Muscle layer of colon (tissue), 2 donors: ENCODE data around the gene ZNF544.
"Not testable (repeated sequence)": the region's sequence is repeated elsewhere in the genome, so short reads cannot be mapped to it uniquely, and the experiment has no call there.

Experiments
- H3K27ac ChIP-seq: one replicate; pipeline ENCODE4 v1.7.0; 2013; ENCODE audit warnings: low read depth, mild to moderate bottlenecking, low read length, moderate library complexity
- H3K27me3 ChIP-seq, 2 donors: one replicate each; pipeline ENCODE4 v1.7.0; 2013; ENCODE audit warnings: low read length in 2 of 2, mild to moderate bottlenecking in 2 of 2; ENCODE audit not compliant: insufficient read depth in 2 of 2, control insufficient read depth in 1 of 2
- H3K36me3 ChIP-seq: one replicate; pipeline ENCODE4 v1.7.0; 2013; ENCODE audit warnings: mild to moderate bottlenecking, low read length; ENCODE audit not compliant: insufficient read depth
- H3K4me1 ChIP-seq: one replicate; pipeline ENCODE4 v1.7.0; 2013; ENCODE audit warnings: mild to moderate bottlenecking, low read length; ENCODE audit not compliant: insufficient read depth
- H3K4me3 ChIP-seq, 2 donors: one replicate each; pipeline ENCODE4 v1.7.0; 2013; ENCODE audit warnings: low read length in 2 of 2, low read depth in 1 of 2, mild to moderate bottlenecking in 1 of 2, moderate library complexity in 1 of 2
- H3K9ac ChIP-seq: one replicate; pipeline ENCODE4 v1.7.0; 2013; ENCODE audit warnings: low read length
- H3K9me3 ChIP-seq: one replicate; pipeline ENCODE4 v1.7.0; 2013; ENCODE audit warnings: mild to moderate bottlenecking, low read length
- donor health status: abdominal sarcoma.
- donor health status: Adenocarcinoma of cecum.

Gene ZNF544

GRCh38 chr19:58213075-58213369 is 15.7 kb upstream of the ZNF544 start:
- peak overlapping the region in 1 of 2 donors; percentile 33 for H3K4me3 ChIP-seq
- no peaks in the 10 kb centered on the region for H3K27me3 ChIP-seq
- H3K9me3 ChIP-seq: peaks cover 93% of the 10 kb centered on the region
- no peaks in the 10 kb centered on the region for H3K4me1 ChIP-seq
- H3K9ac ChIP-seq: no peak overlapping the region
- no peak overlapping the region for H3K27ac ChIP-seq
- peaks cover 48% of the 10 kb centered on the region for H3K36me3 ChIP-seq

DNA sequence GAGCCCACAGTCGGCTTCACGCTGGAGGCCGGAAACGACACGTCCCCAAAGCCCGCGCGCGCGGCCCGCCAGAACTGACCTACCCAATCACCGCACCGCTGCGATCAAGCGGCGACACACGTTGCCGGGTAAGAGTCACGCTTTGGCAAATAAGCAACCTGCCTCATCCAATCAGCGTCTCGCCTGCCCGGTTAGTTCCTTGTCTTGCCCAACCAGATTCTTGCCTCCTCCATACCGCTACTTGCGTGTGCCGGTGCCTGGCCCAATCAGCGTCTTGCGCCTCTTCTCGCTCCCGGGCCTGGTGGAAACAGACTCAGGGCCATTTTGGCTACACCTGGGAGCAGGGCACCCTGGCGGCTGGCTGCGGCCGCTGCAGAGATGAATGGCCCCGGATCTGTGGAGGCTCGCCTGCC is 11.6 kb upstream of the ZNF544 start:
- Histone ChIP-seq H3K27ac (no peak overlapping the region), H3K36me3 (peaks cover 10% of the 10 kb centered on the region), H3K4me1 (no peaks in the 10 kb centered on the region), H3K9me3 (peaks cover 58% of the 10 kb centered on the region), H3K9ac (no peak overlapping the region), H3K4me3 (no peak overlapping the region), H3K27me3 (no peaks in the 10 kb centered on the region)

- peaks cover 51% of the 10 kb centered on the region for H3K9me3 ChIP-seq
- no peak overlapping the region for H3K4me3 ChIP-seq
- no peaks in the 10 kb centered on the region for H3K4me1 ChIP-seq
- H3K27ac ChIP-seq: no peak overlapping the region
- H3K36me3 ChIP-seq: peaks cover 2% of the 10 kb centered on the region
- no peak overlapping the region for H3K9ac ChIP-seq
- no peaks in the 10 kb centered on the region for H3K27me3 ChIP-seq
These were observed 10.9 kb upstream of the ZNF544 start for GRCh38 chr19:58217607-58218391.

- Histone ChIP-seq H3K9me3 (peaks cover 40% of the 10 kb centered on the region), H3K27me3 (no peaks in the 10 kb centered on the region), H3K4me3 (no peak overlapping the region), H3K36me3 (no peaks in the 10 kb centered on the region), H3K4me1 (no peaks in the 10 kb centered on the region), H3K9ac (no peak overlapping the region), H3K27ac (no peak overlapping the region)
These were observed 9.8 kb upstream of the ZNF544 start for GRCh38 chr19:58218899-58219298.

DNA sequence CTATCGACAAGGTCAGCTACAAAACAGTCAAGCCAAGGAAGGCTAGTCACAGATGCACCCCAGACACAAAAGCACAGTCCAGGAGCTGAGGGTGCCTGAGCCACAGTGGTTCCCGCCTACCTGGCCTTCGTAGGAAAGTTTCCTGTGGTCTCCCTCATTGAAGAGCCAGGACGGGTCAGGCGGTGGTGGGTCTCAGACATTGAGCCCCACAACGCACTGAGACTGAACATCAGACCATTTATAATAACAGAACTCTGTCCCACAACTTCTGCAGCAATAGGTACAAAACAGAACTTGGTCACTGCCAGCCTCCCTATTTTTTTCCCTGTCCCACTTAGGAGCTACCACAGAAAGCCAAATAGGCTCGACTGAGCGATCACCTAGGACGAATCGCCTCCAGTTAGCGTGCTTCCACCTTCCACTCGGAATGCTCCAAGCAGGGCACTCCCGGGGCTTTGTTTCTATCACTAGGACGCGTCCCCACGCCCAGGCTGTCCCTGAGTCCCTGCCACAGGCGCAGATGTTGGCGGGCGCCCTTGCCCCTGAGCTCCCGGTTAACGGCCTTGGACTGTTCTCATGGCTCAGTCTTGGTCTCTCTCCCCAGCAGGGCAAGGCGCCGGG is 640 bp upstream of the ZNF544 start:
- Histone ChIP-seq H3K9ac (peak overlapping the region; percentile 29), H3K4me3 (peak overlapping the region; percentile 77 to 97), H3K27me3 (no peaks in the 10 kb centered on the region), H3K36me3 (peaks cover 30% of the 10 kb centered on the region), H3K27ac (peak overlapping the region; percentile 57), H3K4me1 (peaks cover 11% of the 10 kb centered on the region), H3K9me3 (peaks cover 29% of the 10 kb centered on the region)

- H3K27ac ChIP-seq: peak overlapping the region; percentile 57
- H3K9me3 ChIP-seq: peaks cover 36% of the 10 kb centered on the region
- H3K36me3 ChIP-seq: peaks cover 37% of the 10 kb centered on the region
- no peak overlapping the region for H3K9ac ChIP-seq
- H3K4me3 ChIP-seq: peak overlapping the region; percentile 77 to 97
- peaks cover 11% of the 10 kb centered on the region for H3K4me1 ChIP-seq
- no peaks in the 10 kb centered on the region for H3K27me3 ChIP-seq
These were observed 533 bp downstream of the ZNF544 start for GRCh38 chr19:58229255-58229639.

DNA sequence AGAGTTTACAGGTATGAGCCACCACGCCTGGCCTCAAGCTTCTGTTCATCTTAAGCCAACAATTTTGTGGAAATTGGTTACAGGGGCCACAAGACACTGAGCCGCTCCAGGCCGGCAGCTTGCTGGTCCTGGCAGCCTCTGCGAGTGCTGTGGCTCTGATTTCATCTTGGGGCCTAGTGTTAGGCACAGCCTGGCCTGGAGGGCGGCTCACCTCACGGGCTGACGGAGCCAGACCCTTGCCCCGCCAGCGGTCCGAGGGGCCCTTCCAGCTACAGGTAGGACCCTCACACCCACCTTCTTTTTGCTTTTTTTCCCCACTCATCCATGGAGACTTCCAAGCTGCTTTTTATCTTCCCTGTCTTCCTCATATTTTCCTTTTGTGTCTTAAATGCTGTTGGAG is 8.6 kb downstream of the ZNF544 start:
- peaks cover 45% of the 10 kb centered on the region for H3K9me3 ChIP-seq
- H3K4me3 ChIP-seq: no peak overlapping the region
- no peak overlapping the region for H3K27ac ChIP-seq
- H3K4me1 ChIP-seq: no peaks in the 10 kb centered on the region
- H3K9ac ChIP-seq: no peak overlapping the region
- no peaks in the 10 kb centered on the region for H3K27me3 ChIP-seq
- H3K36me3 ChIP-seq: peaks cover 29% of the 10 kb centered on the region

DNA sequence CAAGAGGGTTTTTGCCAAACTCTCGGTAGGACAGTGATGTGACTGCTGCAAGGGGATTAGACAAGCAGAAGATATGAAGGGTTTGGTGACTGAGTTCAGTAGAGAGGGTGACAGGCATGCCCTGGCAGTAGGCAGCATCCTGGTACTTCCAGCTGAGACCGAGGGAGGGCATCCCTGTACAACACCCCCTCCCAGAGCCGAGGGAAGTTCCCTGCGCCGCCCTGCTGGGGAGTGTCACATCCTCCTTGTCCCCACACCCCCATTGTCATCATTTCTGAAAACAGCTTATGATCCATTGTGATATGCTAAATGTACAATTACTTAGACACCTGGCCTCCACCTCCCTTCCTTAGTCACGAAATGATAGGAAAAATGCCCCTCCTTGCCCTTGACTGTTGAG is 14.6 kb downstream of the ZNF544 start:
- Histone ChIP-seq H3K4me3 (peak overlapping the region in 1 of 2 donors; percentile 38), H3K36me3 (peaks cover 44% of the 10 kb centered on the region), H3K9me3 (peaks cover 61% of the 10 kb centered on the region), H3K27ac (no peak overlapping the region), H3K27me3 (no peaks in the 10 kb centered on the region), H3K4me1 (no peaks in the 10 kb centered on the region), H3K9ac (no peak overlapping the region)

DNA sequence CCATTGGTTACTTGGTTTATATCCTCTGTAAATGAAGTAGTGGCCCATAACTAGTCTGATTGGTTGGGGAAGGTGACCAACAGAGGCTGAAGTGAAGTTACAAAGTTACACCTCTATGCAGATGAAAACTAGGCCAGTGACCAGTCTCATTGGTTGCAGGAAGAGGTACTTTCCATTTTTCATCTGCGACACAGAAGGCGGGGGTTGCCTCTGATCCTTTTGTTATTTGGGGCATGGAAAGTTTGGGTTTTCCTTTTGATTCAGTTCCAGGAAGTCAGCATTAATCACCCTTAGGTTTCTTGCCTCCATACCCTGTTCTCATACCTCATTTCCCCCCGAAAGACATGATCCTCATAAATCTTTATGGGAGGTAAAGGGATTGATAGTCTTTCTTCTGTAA is 20.2 kb downstream of the ZNF544 start:
- no peaks in the 10 kb centered on the region for H3K27me3 ChIP-seq
- no peaks in the 10 kb centered on the region for H3K4me1 ChIP-seq
- H3K4me3 ChIP-seq: peak overlapping the region in 1 of 2 donors; percentile 24
- H3K9me3 ChIP-seq: peaks cover 69% of the 10 kb centered on the region
- no peak overlapping the region for H3K27ac ChIP-seq
- peaks cover 53% of the 10 kb centered on the region for H3K36me3 ChIP-seq
- H3K9ac ChIP-seq: no peak overlapping the region

GRCh38 chr19:58252102-58252685 is 23.5 kb downstream of the ZNF544 start:
- peaks cover 45% of the 10 kb centered on the region for H3K36me3 ChIP-seq
- no peaks in the 10 kb centered on the region for H3K27me3 ChIP-seq
- H3K9ac ChIP-seq: no peak overlapping the region
- H3K4me3 ChIP-seq: no peak overlapping the region
- H3K27ac ChIP-seq: no peak overlapping the region
- no peaks in the 10 kb centered on the region for H3K4me1 ChIP-seq
- peaks cover 75% of the 10 kb centered on the region for H3K9me3 ChIP-seq

DNA sequence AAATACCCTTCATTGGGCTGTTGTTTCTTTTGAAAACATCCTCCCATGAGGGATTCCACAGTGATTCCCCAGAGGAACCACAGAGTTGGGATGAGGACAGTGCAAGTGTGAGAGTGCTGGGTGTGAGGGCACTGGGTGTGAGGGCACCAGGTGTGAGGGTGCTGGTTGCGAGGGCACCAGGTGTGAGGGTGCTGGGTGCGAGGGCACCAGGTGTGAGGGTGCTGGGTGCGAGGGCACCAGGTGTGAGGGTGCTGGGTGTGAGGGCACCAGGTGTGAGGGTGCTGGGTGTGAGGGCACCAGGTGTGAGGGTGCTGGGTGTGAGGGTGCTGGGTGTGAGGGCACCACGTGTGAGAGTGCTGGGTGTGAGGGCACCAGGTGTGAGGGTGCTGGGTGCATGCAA is 29.5 kb downstream of the ZNF544 start:
- H3K9ac ChIP-seq, H3K27me3 ChIP-seq, H3K27ac ChIP-seq, H3K4me1 ChIP-seq: not testable (repeated sequence)
- H3K4me3 ChIP-seq: peak overlapping the region in 1 of 2 donors; percentile 47
- H3K36me3 ChIP-seq: peaks cover 61% of the 10 kb centered on the region
- H3K9me3 ChIP-seq: peaks cover 94% of the 10 kb centered on the region
